Dedifferentiated amniotic fluid mesenchymal stem cell (primary cell): ENCODE measurements around the gene DDX41.

Experiments used
- DNase-seq: peaks from one replicate; pipeline ENCODE4 v3.0.0-alpha.2; 2016; ENCODE audit errors: extremely low spot score

The DDX41 gene

GRCh38 chr5:177484902-177485549 lies 31.7 kb downstream of the DDX41 start:
- DNase-seq = no peak

GRCh38 chr5:177483994-177484901 lies 32.5 kb downstream of the DDX41 start:
- DNase-seq = no peak

DNA sequence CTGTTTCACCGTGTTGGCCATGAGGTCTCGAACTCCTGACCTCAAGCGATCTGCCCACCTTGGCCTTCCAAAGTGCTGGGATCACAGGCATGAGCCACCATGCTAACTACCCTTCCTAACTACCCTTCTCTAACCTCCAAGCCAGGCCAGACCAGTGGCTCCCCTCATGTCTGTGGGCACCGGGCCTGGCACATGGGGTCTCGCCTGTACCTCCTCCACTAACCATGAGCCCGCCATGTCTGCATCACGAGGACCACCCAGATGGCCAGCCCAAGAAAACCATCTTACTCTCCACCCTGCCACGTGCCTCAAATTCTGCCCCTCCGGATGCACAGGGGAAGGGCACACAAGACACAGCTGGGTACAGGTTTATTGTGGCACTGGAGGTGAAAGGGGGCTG lies 33.7 kb downstream of the DDX41 start:
- DNase-seq = no peak

DNA sequence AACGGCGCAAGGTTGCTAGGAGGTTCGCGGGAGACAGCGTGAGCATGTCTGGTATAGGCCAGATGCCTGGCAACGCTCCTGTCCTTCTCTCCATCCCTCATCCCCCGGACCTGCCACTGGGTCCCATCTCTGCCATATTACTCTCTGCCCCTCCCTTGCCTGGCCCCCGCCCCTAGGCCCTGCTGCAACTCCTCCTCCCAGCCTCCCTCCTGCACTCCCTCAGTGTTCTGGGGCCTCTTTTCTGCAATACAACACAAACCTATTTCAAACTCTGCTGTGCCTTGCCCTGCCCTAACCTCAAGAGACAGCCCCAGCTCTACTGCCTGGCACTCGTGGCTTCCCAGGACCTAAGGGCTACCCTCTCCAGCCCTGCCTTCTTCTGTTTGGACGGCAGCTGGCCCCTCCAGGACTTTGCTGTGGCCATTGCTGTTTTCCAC lies 34.4 kb downstream of the DDX41 start:
- DNase-seq = no peak

GRCh38 chr5:177479774-177480173 lies 37.0 kb downstream of the DDX41 start:
- no peak for DNase-seq

- no peak for DNase-seq
These were observed 37.8 kb downstream of the DDX41 start for GRCh38 chr5:177478711-177479646.

GRCh38 chr5:177477701-177478477 lies 38.9 kb downstream of the DDX41 start:
- DNase-seq = no peak

- no peak for DNase-seq
These were observed 40.1 kb downstream of the DDX41 start for GRCh38 chr5:177476531-177477233.

GRCh38 chr5:177475563-177476427 lies 41.0 kb downstream of the DDX41 start:
- DNase-seq = no peak

DNA sequence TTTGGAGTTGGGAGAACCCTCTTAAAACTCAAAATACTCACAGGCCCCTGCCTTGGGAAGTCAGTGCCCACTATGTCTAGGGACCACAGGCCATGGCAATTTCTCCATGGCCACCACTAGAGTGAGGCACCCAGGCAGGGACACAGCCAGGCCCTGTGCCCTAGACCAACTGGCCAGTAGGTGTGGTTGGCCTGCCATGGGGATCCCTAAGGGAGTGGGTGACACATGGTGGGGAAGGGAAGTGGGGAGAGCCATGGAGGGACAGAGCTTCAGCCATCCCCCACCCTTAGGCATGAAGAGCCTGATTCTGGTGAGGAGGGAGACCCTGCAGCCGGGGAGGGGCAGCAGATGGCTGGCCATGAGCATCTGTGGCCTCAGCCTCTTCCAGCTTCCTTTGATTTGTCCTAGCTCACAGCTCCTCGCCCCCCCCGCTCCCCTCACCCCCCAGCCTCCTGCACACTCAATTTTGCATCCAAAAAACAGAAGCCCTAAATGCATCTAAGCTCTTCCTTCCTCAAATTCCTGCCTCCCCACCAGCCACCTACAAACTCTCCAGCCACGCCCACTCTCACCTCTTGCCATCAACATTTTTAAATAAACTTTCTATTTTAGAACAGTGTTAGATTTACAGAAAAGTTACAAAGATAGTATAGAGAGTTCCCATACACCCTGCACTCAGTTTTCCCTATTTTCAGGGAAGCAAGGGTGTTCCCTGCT lies 41.8 kb downstream of the DDX41 start:
- DNase-seq = no peak

DNA sequence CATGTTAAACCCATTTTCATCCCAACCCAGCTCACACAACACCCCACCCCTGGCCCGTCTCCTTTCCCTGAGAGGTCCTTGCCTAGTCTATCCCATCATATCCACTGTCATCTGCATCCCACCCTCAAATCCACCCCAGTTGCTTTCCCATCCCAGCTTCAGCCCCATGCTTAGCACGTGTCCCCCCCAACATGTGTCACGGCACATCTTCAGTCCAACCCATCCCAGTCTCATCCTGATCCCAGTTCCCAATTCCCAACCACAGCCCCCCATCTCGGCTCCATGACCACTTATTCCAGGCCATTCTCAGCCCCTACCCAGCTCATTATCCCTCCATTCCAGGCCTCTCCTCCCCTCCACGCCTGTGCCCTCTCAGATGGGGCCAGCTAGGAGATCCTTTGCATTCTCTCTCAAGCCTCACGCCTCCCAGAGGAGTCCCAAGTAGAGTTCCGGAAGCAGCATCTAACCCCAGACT lies 42.7 kb downstream of the DDX41 start:
- no peak for DNase-seq

DNA sequence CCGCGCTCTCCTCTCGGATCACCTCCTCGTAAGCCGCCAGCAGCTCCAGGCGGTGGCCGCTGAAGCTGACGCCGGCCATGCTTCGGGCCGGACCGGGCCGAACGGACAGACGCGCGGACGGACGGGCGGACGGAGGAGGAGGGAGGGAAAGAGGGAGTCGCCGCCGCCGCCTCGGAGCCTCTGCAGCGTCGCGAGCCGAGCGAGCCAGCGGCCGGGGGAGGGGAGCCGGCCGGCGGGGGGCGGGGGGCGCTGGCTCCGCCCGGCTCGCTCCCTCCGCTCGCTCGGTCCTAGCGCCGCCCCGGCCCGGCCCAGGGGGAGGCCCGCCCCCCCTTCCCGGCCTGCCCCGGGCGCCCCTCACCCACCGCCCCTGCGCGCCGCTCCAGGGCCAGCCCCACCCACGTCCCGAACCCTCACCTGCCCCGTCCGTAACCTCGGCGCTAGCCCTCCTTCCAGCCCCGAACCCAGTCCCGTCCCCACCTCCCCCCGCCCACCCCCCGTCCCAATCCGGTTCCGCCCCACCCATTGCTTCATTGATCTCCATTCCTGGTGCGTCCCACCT lies 43.2 kb downstream of the DDX41 start, which contains the start of gene DBN1:
Gene DBN1 (minus strand): TSS at position 192 of the 559 bp plus-strand sequence. CDS start 113 bp downstream, at position 79.
- peak; percentile 37 for DNase-seq

- DNase-seq = no peak
These were observed 44.0 kb downstream of the DDX41 start for GRCh38 chr5:177472460-177473442.

GRCh38 chr5:177471610-177472356 lies 45.0 kb downstream of the DDX41 start:
- DNase-seq = no peak

DNA sequence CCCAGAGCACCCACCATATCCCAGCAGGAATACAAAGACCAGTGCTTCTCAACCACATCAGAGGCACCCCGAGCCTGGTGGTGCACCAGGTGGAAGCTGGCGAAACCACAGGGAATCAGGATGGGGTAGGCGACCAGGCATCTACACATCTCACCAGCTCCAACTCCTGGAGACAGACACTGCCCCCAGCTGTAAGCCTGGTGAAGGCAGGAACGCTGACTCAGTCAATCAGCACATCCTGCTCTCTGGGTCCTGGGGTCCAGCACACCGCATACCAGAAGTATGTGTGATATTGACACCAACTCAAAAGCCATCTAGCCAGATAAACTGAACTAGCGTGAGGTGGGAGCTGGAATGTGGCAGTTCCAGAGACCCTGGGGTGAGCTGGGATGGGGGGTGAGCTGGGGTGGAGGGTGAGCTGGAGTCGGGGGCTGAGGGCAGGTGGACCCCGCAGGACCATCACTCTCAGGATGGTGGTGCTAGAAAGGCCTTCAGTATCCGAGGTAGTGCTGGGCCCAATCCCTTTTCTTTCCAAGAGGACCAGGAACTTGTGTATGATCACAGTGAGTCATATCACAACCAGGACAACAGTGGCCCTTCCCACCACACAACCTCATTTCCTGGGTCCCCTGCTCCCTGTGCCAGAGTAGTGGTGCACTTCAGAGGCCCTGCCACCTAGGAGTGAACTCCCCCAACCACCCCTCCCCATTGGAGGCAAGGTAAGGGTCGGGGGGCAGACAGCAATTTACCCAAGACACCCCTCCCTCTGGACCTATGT lies 45.8 kb downstream of the DDX41 start:
- DNase-seq = no peak
